ENCODE results near the gene ACVR1C.

DNA sequence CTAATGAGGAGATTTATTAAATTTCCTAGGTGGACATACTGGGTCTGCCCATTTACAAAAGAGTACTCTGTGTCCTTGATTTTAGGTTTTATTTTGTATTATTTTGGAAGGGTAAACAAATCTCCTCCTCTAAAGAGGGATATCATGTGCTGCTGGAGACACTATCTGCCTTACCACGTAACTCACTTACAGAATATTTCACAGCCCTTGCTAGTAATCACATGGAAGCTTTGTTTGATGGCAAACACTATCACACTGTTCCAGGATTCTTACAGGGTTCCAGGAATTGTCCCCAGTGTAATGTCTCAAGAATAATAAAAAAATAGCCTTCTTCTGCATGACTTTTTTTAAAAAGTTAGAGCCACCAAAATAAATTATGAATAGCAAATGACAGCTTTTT lies 29.2 kb upstream of the ACVR1C start:
- TF ChIP-seq, protein P1, sequence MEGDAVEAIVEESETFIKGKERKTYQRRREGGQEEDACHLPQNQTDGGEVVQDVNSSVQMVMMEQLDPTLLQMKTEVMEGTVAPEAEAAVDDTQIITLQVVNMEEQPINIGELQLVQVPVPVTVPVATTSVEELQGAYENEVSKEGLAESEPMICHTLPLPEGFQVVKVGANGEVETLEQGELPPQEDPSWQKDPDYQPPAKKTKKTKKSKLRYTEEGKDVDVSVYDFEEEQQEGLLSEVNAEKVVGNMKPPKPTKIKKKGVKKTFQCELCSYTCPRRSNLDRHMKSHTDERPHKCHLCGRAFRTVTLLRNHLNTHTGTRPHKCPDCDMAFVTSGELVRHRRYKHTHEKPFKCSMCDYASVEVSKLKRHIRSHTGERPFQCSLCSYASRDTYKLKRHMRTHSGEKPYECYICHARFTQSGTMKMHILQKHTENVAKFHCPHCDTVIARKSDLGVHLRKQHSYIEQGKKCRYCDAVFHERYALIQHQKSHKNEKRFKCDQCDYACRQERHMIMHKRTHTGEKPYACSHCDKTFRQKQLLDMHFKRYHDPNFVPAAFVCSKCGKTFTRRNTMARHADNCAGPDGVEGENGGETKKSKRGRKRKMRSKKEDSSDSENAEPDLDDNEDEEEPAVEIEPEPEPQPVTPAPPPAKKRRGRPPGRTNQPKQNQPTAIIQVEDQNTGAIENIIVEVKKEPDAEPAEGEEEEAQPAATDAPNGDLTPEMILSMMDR (IDR thresholded peaks at IDR 0.05), result no peak
- no peak for TF ChIP-seq POLR2A (IDR thresholded peaks at IDR 0.05)

Measured in testis (tissue), 2 donors.